Parathyroid adenoma (tissue), 2 donors: Measurements from ENCODE around the gene ELOVL7.
"Not testable (repeated sequence)": the region's sequence is repeated elsewhere in the genome, so short reads cannot be mapped to it uniquely, and the experiment has no call there.

Source experiments
- H2AFZ ChIP-seq: fragments of 300-600 bp; sonication (generic); one replicate; pipeline ENCODE4 v1.7.0; 2017; ENCODE audit warnings: antibody characterized with exemption, mild to moderate bottlenecking
- H3K27ac ChIP-seq: fragments of 300-600 bp; sonication (generic); one replicate; pipeline ENCODE4 v1.7.0; 2017
- H3K27me3 ChIP-seq: fragments of 300-600 bp; sonication (generic); one replicate; pipeline ENCODE4 v1.7.0; 2017; ENCODE audit warnings: low read length; ENCODE audit not compliant: control insufficient read depth, insufficient read depth
- H3K36me3 ChIP-seq: fragments of 300-600 bp; sonication (generic); one replicate; pipeline ENCODE4 v1.7.0; 2017; ENCODE audit warnings: low read length; ENCODE audit not compliant: control insufficient read depth, insufficient read depth
- H3K4me1 ChIP-seq: fragments of 300-600 bp; sonication (generic); one replicate; pipeline ENCODE4 v1.7.0; 2017; ENCODE audit warnings: control low read depth
- H3K4me2 ChIP-seq: fragments of 300-600 bp; sonication (generic); one replicate; pipeline ENCODE4 v1.7.0; 2017; ENCODE audit warnings: low read length
- H3K4me3 ChIP-seq: fragments of 300-600 bp; sonication (generic); one replicate; pipeline ENCODE4 v1.7.0; 2017; ENCODE audit warnings: low read depth, low read length
- H3K79me2 ChIP-seq: fragments of 300-600 bp; sonication (generic); one replicate; pipeline ENCODE4 v1.7.0; 2017; ENCODE audit warnings: control low read depth
- H3K9ac ChIP-seq: fragments of 300-600 bp; sonication (generic); one replicate; pipeline ENCODE4 v1.7.0; 2017; ENCODE audit warnings: mild to moderate bottlenecking
- H3K9me3 ChIP-seq: fragments of 300-600 bp; sonication (generic); one replicate; pipeline ENCODE4 v1.7.0; 2017; ENCODE audit warnings: low read length; ENCODE audit not compliant: control insufficient read depth
- TF ChIP-seq, protein P1 (sequence below): fragments of 300-600 bp; sonication (generic); IDR thresholded peaks from one replicate; pipeline ENCODE4 v1.7.0; 2017; ENCODE audit warnings: antibody characterized with exemption, mild to moderate bottlenecking
- donor health status: primary hyperparathyroidism.

Gene ELOVL7

DNA sequence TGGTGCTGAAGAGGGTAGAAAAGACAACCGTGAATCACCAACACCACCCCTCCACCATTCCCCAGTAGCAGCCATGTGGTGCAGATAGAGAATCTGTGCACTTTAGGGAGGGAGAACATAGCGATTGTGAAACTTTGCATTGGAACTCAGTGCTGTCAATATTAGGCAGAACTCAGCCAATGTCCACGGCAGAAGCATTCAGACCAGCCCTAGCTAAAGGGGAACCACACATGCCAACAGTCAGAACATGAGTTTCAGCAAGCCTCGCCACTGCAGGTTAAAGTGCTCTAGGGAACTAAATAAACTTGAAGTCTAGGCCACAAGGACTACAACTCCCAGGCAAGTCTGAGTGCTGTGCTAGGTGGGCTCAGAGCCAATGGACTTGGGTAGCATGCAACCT lies 105.6 kb downstream of the ELOVL7 start:
- Histone ChIP-seq H3K4me1 (no peaks in the 10 kb centered on the region), H3K4me2 (no peak overlapping the region), H2AFZ (no peak overlapping the region), H3K36me3 (no peaks in the 10 kb centered on the region), H3K4me3 (no peak overlapping the region), H3K27me3 (no peaks in the 10 kb centered on the region), H3K27ac (no peak overlapping the region), H3K9ac (no peak overlapping the region), H3K9me3 (no peaks in the 10 kb centered on the region), H3K79me2 (no peaks in the 10 kb centered on the region)
- TF ChIP-seq, protein P1, sequence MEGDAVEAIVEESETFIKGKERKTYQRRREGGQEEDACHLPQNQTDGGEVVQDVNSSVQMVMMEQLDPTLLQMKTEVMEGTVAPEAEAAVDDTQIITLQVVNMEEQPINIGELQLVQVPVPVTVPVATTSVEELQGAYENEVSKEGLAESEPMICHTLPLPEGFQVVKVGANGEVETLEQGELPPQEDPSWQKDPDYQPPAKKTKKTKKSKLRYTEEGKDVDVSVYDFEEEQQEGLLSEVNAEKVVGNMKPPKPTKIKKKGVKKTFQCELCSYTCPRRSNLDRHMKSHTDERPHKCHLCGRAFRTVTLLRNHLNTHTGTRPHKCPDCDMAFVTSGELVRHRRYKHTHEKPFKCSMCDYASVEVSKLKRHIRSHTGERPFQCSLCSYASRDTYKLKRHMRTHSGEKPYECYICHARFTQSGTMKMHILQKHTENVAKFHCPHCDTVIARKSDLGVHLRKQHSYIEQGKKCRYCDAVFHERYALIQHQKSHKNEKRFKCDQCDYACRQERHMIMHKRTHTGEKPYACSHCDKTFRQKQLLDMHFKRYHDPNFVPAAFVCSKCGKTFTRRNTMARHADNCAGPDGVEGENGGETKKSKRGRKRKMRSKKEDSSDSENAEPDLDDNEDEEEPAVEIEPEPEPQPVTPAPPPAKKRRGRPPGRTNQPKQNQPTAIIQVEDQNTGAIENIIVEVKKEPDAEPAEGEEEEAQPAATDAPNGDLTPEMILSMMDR, result no peak

DNA sequence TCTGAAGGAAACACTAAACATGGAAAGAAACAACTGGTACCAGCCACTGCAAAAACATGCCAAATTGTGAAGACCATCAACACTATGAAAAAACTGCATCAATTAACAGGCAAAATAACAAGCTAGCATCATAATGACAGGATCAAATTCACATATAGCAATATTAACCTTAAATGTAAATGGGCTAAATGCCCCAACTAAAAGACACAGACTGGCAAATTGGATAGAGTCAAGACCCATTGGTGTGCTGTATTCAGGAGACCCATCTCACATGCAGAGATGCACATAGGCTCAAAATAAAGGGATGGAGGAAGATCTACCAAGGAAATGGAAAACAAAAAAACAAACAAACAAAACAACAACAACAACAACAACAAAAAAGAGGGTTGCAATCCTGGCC lies 113.2 kb downstream of the ELOVL7 start:
- not testable (repeated sequence) for H3K9ac ChIP-seq, H3K27ac ChIP-seq, H3K4me3 ChIP-seq, H2AFZ ChIP-seq, H3K9me3 ChIP-seq, H3K27me3 ChIP-seq, H3K4me2 ChIP-seq, H3K36me3 ChIP-seq, H3K4me1 ChIP-seq, H3K79me2 ChIP-seq

- Histone ChIP-seq H2AFZ (no peak overlapping the region), H3K4me2 (no peak overlapping the region), H3K9ac (no peak overlapping the region), H3K9me3 (no peaks in the 10 kb centered on the region), H3K36me3 (no peaks in the 10 kb centered on the region), H3K4me1 (no peaks in the 10 kb centered on the region), H3K79me2 (no peaks in the 10 kb centered on the region), H3K27me3 (no peaks in the 10 kb centered on the region), H3K27ac (no peak overlapping the region), H3K4me3 (no peak overlapping the region)
- TF ChIP-seq, protein P1, result no peak
Observed at GRCh38 chr5:60727033-60727679, 116.9 kb downstream of the ELOVL7 start.

DNA sequence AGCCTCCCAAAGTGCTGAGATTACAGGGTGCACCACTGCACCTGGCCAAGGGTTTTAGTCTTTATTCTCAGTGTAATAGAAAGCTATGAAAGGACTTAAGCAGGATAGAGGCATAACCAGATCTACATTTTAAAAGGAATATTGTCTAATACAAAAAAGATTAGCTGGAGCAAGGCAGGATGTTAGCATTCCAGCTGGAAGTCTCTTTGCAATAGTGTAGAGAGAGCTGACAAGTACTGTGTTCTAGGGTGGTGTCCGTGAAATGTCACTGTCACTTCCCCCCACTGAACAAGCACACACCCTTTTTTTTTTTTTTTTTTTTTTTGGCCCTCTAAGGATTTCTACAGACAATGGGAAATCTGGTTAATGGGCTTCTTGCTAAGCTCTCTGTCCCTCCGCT lies 119.9 kb downstream of the ELOVL7 start:
- no peak overlapping the region for H3K4me3 ChIP-seq
- no peaks in the 10 kb centered on the region for H3K4me1 ChIP-seq
- H3K27me3 ChIP-seq, result no peaks in the 10 kb centered on the region
- no peaks in the 10 kb centered on the region for H3K79me2 ChIP-seq
- TF ChIP-seq, protein P1, result no peak
- H3K36me3 ChIP-seq, result no peaks in the 10 kb centered on the region
- H3K9ac ChIP-seq, result no peak overlapping the region
- no peak overlapping the region for H3K27ac ChIP-seq
- H2AFZ ChIP-seq, result no peak overlapping the region
- H3K4me2 ChIP-seq, result no peak overlapping the region
- H3K9me3 ChIP-seq, result no peaks in the 10 kb centered on the region

GRCh38 chr5:60722416-60722815 lies 121.7 kb downstream of the ELOVL7 start:
- no peak overlapping the region for H3K4me3 ChIP-seq
- no peak overlapping the region for H3K9ac ChIP-seq
- no peaks in the 10 kb centered on the region for H3K79me2 ChIP-seq
- no peaks in the 10 kb centered on the region for H3K4me1 ChIP-seq
- no peak overlapping the region for H2AFZ ChIP-seq
- H3K36me3 ChIP-seq, result no peaks in the 10 kb centered on the region
- no peak overlapping the region for H3K4me2 ChIP-seq
- TF ChIP-seq, protein P1, result no peak
- no peaks in the 10 kb centered on the region for H3K9me3 ChIP-seq
- no peak overlapping the region for H3K27ac ChIP-seq
- no peaks in the 10 kb centered on the region for H3K27me3 ChIP-seq
